H9 (cell line): Measurements from ENCODE around the gene STARD7. TPM values are rescaled to one million over a fixed set of nuclear protein-coding genes. Genes with fewer than 3 reads are reported as not detected.
A peak's percentile ranks its signal among the peaks of the same experiment; 100 is the strongest.

Experiments
- DNase-seq: peaks from one replicate; pipeline ENCODE4 v3.0.0-alpha.2; 2017
- H2AFZ ChIP-seq: one replicate; pipeline ENCODE4 v1.6.1; 2013; ENCODE audit warnings: mild to moderate bottlenecking, low read length, control low read depth, moderate library complexity
- H2AK5ac ChIP-seq: 2 replicates; pipeline ENCODE4 v1.6.1; 2013; ENCODE audit warnings: low read length, control low read depth, mixed read lengths; ENCODE audit not compliant: insufficient read length
- H2BK120ac ChIP-seq: one replicate; pipeline ENCODE4 v1.6.1; 2013; ENCODE audit warnings: low read depth, mild to moderate bottlenecking, low read length, control low read depth, inconsistent platforms; ENCODE audit not compliant: poor library complexity, severe bottlenecking
- H2BK12ac ChIP-seq: 2 replicates; pipeline ENCODE4 v1.6.1; 2013; ENCODE audit warnings: low read length, control low read depth, mixed read lengths, low read depth; ENCODE audit not compliant: insufficient read length
- H2BK15ac ChIP-seq: 2 replicates; pipeline ENCODE4 v1.6.1; 2013; ENCODE audit warnings: low read depth, low read length, control low read depth
- H2BK20ac ChIP-seq: one replicate; pipeline ENCODE4 v1.6.1; 2013; ENCODE audit warnings: low read depth, mild to moderate bottlenecking, low read length, control low read depth, inconsistent platforms; ENCODE audit not compliant: poor library complexity, severe bottlenecking
- H2BK5ac ChIP-seq: 2 replicates; pipeline ENCODE4 v1.6.1; 2013; ENCODE audit warnings: low read length, control low read depth, mixed read lengths; ENCODE audit not compliant: insufficient read length
- H3K14ac ChIP-seq: 2 replicates; pipeline ENCODE4 v1.6.1; 2013; ENCODE audit warnings: low read length, control low read depth; ENCODE audit not compliant: insufficient read depth
- H3K18ac ChIP-seq: 2 replicates; pipeline ENCODE4 v1.6.1; 2013; ENCODE audit warnings: low read depth, mild to moderate bottlenecking, mixed read lengths, low read length, control low read depth; ENCODE audit not compliant: insufficient read length
- H3K23ac ChIP-seq: 2 replicates; pipeline ENCODE4 v1.6.1; 2013; ENCODE audit warnings: low read length, control low read depth, mixed read lengths, low read depth; ENCODE audit not compliant: insufficient read length
- H3K23me2 ChIP-seq: 2 replicates; pipeline ENCODE4 v1.6.1; 2013; ENCODE audit warnings: low read depth, mild to moderate bottlenecking, mixed read lengths, low read length, control low read depth; ENCODE audit not compliant: insufficient read length, poor library complexity, severe bottlenecking
- H3K27ac ChIP-seq: 2 replicates; pipeline ENCODE4 v1.5.1; 2013; ENCODE audit warnings: low read length, control low read depth, mixed read lengths, low read depth; ENCODE audit not compliant: insufficient read length
- H3K27me3 ChIP-seq: 2 replicates; pipeline ENCODE4 v1.6.1; 2013; ENCODE audit warnings: low read length, control low read depth, inconsistent platforms; ENCODE audit not compliant: insufficient read depth
- H3K4ac ChIP-seq: 2 replicates; pipeline ENCODE4 v1.6.1; 2013; ENCODE audit warnings: low read depth, mild to moderate bottlenecking, control low read depth, inconsistent platforms, low read length, moderate library complexity
- H3K4me1 ChIP-seq: 2 replicates; pipeline ENCODE4 v1.6.1; 2013; ENCODE audit warnings: low read length, control low read depth, inconsistent platforms; ENCODE audit not compliant: insufficient read depth
- H3K4me2 ChIP-seq: 2 replicates; pipeline ENCODE4 v1.6.1; 2013; ENCODE audit warnings: low read length, control low read depth, mixed read lengths; ENCODE audit not compliant: insufficient read length, insufficient read depth
- H3K56ac ChIP-seq: 2 replicates; pipeline ENCODE4 v1.6.1; 2013; ENCODE audit warnings: low read depth, mild to moderate bottlenecking, mixed read lengths, low read length, control low read depth; ENCODE audit not compliant: insufficient read length
- H3K79me1 ChIP-seq: 2 replicates; pipeline ENCODE4 v1.6.1; 2013; ENCODE audit warnings: low read depth, mild to moderate bottlenecking, moderate library complexity, low read length, control low read depth, inconsistent platforms; ENCODE audit not compliant: insufficient read depth, poor library complexity, severe bottlenecking
- H3K79me2 ChIP-seq: 2 replicates; pipeline ENCODE4 v1.6.1; 2013; ENCODE audit warnings: low read length, control low read depth, inconsistent platforms; ENCODE audit not compliant: insufficient read depth
- H3K9ac ChIP-seq: 2 replicates; pipeline ENCODE4 v1.6.1; 2013; ENCODE audit warnings: low read length, control low read depth, mixed read lengths; ENCODE audit not compliant: insufficient read length; ENCODE audit errors: extremely low read depth
- H3K9me3 ChIP-seq: one replicate; pipeline ENCODE4 v1.6.1; 2013; ENCODE audit warnings: low read depth, low read length, inconsistent platforms; ENCODE audit not compliant: control insufficient read depth
- H3T11ph ChIP-seq: one replicate; pipeline ENCODE4 v1.6.1; 2013; ENCODE audit warnings: mild to moderate bottlenecking, low read length, control low read depth, inconsistent platforms
- H4K20me1 ChIP-seq: one replicate; pipeline ENCODE4 v1.6.1; 2013; ENCODE audit not compliant: control insufficient read depth, insufficient read length, insufficient read depth
- H4K5ac ChIP-seq: 2 replicates; pipeline ENCODE4 v1.6.1; 2013; ENCODE audit warnings: low read depth, mild to moderate bottlenecking, mixed read lengths, low read length, control low read depth; ENCODE audit not compliant: insufficient read length
- H4K8ac ChIP-seq: replicated peaks from 2 replicates; pipeline ENCODE4 v1.6.1; 2013; ENCODE audit warnings: low read length, control low read depth, mixed read lengths, low read depth; ENCODE audit not compliant: insufficient read length
- H4K91ac ChIP-seq: 2 replicates; pipeline ENCODE4 v1.6.1; 2013; ENCODE audit warnings: low read depth, mild to moderate bottlenecking, moderate library complexity, mixed read lengths, low read length, control low read depth; ENCODE audit not compliant: insufficient read length
- H3K27ac Mint-ChIP-seq, 3 experiments: 2 replicates in 2 of 3; 3 replicates in 1 of 3; pipeline ENCODE4 v1.8.0; 2020 to 2021; ENCODE audit warnings: mixed read lengths in 3 of 3, mild to moderate bottlenecking in 1 of 3, moderate library complexity in 1 of 3
- H3K27me3 Mint-ChIP-seq: 2 replicates; pipeline ENCODE4 v1.8.0; 2021; ENCODE audit warnings: low read depth, mild to moderate bottlenecking, moderate library complexity, mixed read lengths
- H3K36me3 Mint-ChIP-seq, 3 experiments: 2 replicates in 2 of 3; 3 replicates in 1 of 3; pipeline ENCODE4 v1.8.0; 2020 to 2021; ENCODE audit warnings: low read depth in 3 of 3, mixed read lengths in 3 of 3; ENCODE audit not compliant: insufficient read depth in 1 of 3
- H3K4me1 Mint-ChIP-seq, 2 experiments: 2 replicates each; pipeline ENCODE4 v1.8.0; 2020; ENCODE audit warnings: mixed read lengths in 2 of 2
- H3K4me3 Mint-ChIP-seq, 2 experiments: 2 replicates in 1 of 2; 3 replicates in 1 of 2; pipeline ENCODE4 v1.8.0; 2020 to 2021; ENCODE audit warnings: mild to moderate bottlenecking in 2 of 2, mixed read lengths in 2 of 2, moderate library complexity in 1 of 2
- H3K9me3 Mint-ChIP-seq, 2 experiments: 2 replicates in 1 of 2; 3 replicates in 1 of 2; pipeline ENCODE4 v1.8.0; 2020; ENCODE audit warnings: mild to moderate bottlenecking in 2 of 2, mixed read lengths in 2 of 2, moderate library complexity in 1 of 2
- WGBS: extraction: QIAGEN DNeasy Blood & Tissue Kit; methylation state at CpG from one replicate; pipeline ENCODE4 v1.1.7; 2013; ENCODE audit warnings: missing lambda C conversion rate, low lambda C conversion rate, mixed read lengths; ENCODE audit not compliant: insufficient read length; ENCODE audit errors: extremely low coverage; 5-methylcytosine and 5-hydroxymethylcytosine counted together
- total RNA-seq: library from RNA; stranded (reverse); gene quantifications from 2 replicates; pipeline ENCODE4 v1.2.1, GENCODE V29; 2021
- TF ChIP-seq, protein P1 (sequence below): fragments of 200-600 bp; sonication (generic); conservative IDR thresholded peaks from 3 replicates; pipeline ENCODE4 v1.8.0; 2021; ENCODE audit warnings: antibody characterized with exemption, mild to moderate bottlenecking

The STARD7 gene
- total RNA-seq, 1 experiment from 2014 or later: 212 TPM

DNA sequence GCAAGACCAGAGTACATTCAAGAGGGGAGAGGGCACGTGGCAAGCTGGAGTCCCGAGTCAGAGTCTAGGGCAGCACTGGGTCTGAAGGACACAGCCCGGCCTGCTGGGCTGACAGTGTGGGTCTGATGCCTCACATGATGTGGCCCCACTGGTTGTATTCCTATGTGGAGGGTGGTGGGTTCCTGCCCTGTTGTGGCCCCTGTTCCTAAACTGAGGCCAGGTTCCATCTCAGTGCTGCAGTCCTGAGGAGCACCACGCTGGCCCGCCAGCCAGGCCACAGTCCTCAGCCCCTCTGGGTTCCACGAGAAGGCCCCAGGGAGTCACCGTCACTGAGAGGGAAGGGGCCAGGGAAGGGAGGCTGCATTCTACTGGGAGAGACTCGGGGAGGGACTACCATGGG lies 43.9 kb upstream of the STARD7 start:
- H2BK5ac ChIP-seq: no peak overlapping the region
- H4K20me1 ChIP-seq: no peaks in the 10 kb centered on the region
- H2BK12ac ChIP-seq: no peak overlapping the region
- H3K4ac ChIP-seq: no peak overlapping the region
- H2AK5ac ChIP-seq: no peak overlapping the region
- H2BK15ac ChIP-seq: no peak overlapping the region
- no peaks in the 10 kb centered on the region for H3K23me2 ChIP-seq
- H3K4me1 ChIP-seq: no peaks in the 10 kb centered on the region
- H4K8ac ChIP-seq: no peak overlapping the region
- Mint-ChIP-seq H3K9me3 (no peaks in the 10 kb centered on the region), H3K27me3 (no peaks in the 10 kb centered on the region; the same call in 1 of the 2 replicates), H3K4me3 (no peak overlapping the region), H3K4me1 (no peaks in the 10 kb centered on the region), H3K27ac (peak overlapping the region in 2 of 3 experiments; percentile 35 to 39; a peak in 3 of 7 replicates), H3K36me3 (peaks cover 10 to 39% (median 29%) of the 10 kb centered on the region in 3 experiments; a peak in 6 of 7 replicates)
- no CpG with 5 or more reads among the region's 8 CpGs for WGBS
- TF ChIP-seq, protein P1, sequence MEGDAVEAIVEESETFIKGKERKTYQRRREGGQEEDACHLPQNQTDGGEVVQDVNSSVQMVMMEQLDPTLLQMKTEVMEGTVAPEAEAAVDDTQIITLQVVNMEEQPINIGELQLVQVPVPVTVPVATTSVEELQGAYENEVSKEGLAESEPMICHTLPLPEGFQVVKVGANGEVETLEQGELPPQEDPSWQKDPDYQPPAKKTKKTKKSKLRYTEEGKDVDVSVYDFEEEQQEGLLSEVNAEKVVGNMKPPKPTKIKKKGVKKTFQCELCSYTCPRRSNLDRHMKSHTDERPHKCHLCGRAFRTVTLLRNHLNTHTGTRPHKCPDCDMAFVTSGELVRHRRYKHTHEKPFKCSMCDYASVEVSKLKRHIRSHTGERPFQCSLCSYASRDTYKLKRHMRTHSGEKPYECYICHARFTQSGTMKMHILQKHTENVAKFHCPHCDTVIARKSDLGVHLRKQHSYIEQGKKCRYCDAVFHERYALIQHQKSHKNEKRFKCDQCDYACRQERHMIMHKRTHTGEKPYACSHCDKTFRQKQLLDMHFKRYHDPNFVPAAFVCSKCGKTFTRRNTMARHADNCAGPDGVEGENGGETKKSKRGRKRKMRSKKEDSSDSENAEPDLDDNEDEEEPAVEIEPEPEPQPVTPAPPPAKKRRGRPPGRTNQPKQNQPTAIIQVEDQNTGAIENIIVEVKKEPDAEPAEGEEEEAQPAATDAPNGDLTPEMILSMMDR: no peak
- no peaks in the 10 kb centered on the region for H3K9me3 ChIP-seq
- H4K91ac ChIP-seq: no peak overlapping the region
- H3T11ph ChIP-seq: no peak overlapping the region
- H3K4me2 ChIP-seq: no peak overlapping the region
- H3K56ac ChIP-seq: no peak overlapping the region
- no peak overlapping the region for H3K27ac ChIP-seq
- no peak overlapping the region for H2BK120ac ChIP-seq
- no peak overlapping the region for H3K14ac ChIP-seq
- H2AFZ ChIP-seq: no peak overlapping the region
- no peak overlapping the region for H2BK20ac ChIP-seq
- no peaks in the 10 kb centered on the region for H3K79me1 ChIP-seq
- no peak overlapping the region for H3K18ac ChIP-seq
- H3K9ac ChIP-seq: no peak overlapping the region
- no peak overlapping the region for H4K5ac ChIP-seq
- H3K23ac ChIP-seq: no peak overlapping the region
- H3K79me2 ChIP-seq: no peaks in the 10 kb centered on the region
- no peak for DNase-seq
- H3K27me3 ChIP-seq: no peaks in the 10 kb centered on the region
